ENCODE measurements around the gene VWA3A.
"Not testable (repeated sequence)": the region's sequence is repeated elsewhere in the genome, so short reads cannot be mapped to it uniquely, and the experiment has no call there.

The VWA3A gene

GRCh38 chr16:22183901-22184614 is 91.7 kb downstream of the VWA3A start:
- no peak for DNase-seq (ENCODE audit: low read depth, low spot score)

GRCh38 chr16:22184615-22184968 is 92.3 kb downstream of the VWA3A start:
- no peak for DNase-seq (ENCODE audit: low read depth, low spot score)

DNA sequence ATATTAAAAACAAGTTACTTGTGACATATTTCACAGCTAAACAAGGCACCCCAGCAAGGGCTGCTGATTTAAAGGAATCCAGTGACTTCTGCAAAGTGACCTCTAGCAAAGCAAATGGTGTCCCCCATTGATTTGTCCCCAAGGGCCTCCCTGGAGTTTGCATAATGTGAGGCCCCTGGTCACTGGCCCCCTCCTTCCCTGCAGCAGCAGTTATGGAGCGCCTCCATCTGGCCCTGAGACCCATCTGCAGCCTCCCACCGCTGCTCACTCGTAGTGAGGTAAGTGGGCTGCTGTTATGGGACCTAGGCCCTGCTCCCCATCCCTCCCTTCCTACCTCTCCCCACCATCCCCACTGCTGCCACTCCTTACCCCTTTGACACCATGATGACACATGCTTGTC is 94.2 kb downstream of the VWA3A start:
- DNase-seq (ENCODE audit: low read depth, low spot score): no peak

GRCh38 chr16:22188267-22188594 is 95.9 kb downstream of the VWA3A start:
- no peak for DNase-seq (ENCODE audit: low read depth, low spot score)

DNA sequence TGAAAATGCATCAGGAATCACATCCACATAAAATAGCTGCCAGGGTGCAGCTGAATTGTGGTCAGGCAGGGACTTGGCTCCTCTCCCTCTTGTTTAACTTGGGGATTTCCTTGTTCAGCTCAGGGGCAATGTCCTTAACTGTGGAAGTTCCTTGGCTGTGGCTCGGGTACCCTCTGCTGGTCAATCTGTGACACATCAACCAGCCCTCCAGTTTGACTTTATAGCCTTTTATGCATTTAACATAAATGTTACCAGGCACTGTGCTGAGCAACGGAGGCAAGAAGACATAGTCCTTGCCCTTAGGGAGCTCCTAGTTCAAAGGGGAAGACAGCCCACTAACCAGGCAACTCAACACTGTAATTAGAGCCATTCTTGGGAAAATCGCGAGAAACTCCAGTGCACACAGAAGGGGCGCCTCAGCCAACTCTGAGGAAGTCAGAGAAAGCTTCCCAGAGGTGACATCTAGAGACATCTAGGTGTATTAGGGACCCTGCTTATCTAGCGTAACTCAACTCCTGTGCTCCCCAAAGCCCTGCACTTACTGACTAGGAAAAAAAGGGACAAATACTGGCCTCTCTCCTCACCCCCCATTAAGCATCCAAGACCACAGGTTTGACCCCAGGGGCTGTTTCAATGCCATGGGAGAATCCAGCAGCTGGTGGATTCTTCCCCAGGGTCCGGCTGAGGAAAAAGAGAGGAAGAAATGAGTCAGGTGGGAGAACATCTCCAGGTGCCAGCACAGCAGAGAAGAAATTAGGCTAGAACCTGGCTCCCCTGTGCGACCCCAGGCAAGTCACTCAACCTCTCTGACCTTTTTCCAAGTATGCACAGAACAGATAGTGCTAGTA is 96.5 kb downstream of the VWA3A start:
- no peak for DNase-seq (ENCODE audit: low read depth, low spot score)

GRCh38 chr16:22189473-22190080 is 97.2 kb downstream of the VWA3A start:
- DNase-seq (ENCODE audit: low read depth, low spot score): no peak

- DNase-seq (ENCODE audit: low read depth, low spot score): no peak
Measured at GRCh38 chr16:22190081-22190775, 97.9 kb downstream of the VWA3A start.

DNA sequence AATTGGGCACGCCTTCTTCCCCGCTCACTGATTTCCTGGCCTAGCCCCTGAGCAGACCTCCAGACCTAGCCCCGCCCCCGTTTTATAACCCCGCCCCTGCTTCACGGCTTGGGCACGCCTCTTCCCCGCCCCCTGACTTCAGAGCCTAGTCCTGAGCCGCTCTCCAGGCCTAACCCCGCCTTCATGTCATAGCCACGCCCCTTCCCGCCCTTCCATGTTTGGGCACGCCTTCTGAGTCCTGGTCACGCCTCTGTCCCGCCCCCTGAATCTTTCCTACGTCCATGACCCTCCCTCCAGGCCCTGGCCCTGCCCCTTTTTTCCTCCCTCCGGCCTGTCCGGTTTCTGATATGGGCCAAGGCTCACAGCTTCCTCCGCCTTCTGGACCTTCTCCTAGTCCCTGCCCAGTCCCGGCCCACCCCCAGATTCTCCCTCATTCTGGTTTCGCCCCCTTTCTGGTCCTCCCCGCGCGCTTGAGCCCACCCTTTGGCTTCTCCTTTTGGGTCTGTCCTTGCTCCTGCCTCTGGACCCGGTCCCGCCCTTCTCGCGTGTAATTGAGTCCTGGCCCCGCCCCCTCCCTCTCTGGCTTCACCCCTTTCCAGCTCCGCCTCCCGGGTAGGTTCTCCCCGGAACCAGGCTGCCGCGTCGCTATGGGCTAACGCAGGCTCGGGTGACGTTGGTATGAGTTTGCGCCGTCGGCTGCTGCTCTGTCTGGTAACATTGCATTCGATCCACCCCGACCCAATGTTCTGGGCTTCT is 98.6 kb downstream of the VWA3A start:
- no peak for DNase-seq (ENCODE audit: low read depth, low spot score)

- DNase-seq (ENCODE audit: low read depth, low spot score): no peak
Measured at GRCh38 chr16:22191532-22192260, 99.4 kb downstream of the VWA3A start.

- no peak for DNase-seq (ENCODE audit: low read depth, low spot score)
Measured at GRCh38 chr16:22192261-22193062, 100.1 kb downstream of the VWA3A start.

GRCh38 chr16:22193063-22193411 is 100.7 kb downstream of the VWA3A start:
- no peak for DNase-seq (ENCODE audit: low read depth, low spot score)

GRCh38 chr16:22194707-22195444 is 102.5 kb downstream of the VWA3A start:
- no peak for DNase-seq (ENCODE audit: low read depth, low spot score)

GRCh38 chr16:22195445-22195694 is 103.0 kb downstream of the VWA3A start:
- DNase-seq (ENCODE audit: low read depth, low spot score): no peak

- DNase-seq (ENCODE audit: low read depth, low spot score): no peak
Measured at GRCh38 chr16:22195695-22196558, 103.6 kb downstream of the VWA3A start.

DNA sequence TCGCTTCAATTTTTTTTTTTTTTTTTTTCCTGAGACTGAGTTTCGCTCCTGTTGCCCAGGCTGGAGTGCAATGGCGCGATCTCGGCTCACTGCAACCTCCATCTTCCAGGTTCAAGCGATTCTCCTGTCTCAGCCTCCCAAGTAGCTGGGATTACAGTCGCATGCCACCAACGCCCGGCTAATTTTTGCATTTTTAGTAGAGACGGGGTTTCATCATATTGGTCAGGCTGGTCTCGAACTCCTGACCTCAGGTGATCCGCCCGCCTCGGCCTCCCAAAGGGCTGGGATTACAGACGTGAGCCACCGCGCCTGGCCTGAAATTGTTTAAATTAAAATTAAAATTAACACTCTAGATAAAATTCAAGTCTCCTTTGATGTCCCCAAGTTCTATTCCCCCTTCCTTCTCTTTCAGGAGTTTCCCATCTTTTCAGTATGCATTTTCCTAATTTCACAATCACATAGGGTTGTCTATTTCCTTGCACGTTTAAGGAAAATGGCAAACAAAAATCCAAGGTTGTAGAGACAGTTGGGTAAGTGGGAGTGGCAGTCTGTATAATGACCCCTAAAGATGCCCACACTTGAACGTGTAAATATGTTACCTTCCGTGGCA is 104.3 kb downstream of the VWA3A start:
- not testable (repeated sequence) for DNase-seq (ENCODE audit: low read depth, low spot score)

GRCh38 chr16:22198547-22199293 is 106.4 kb downstream of the VWA3A start:
- no peak for DNase-seq (ENCODE audit: low read depth, low spot score)

DNA sequence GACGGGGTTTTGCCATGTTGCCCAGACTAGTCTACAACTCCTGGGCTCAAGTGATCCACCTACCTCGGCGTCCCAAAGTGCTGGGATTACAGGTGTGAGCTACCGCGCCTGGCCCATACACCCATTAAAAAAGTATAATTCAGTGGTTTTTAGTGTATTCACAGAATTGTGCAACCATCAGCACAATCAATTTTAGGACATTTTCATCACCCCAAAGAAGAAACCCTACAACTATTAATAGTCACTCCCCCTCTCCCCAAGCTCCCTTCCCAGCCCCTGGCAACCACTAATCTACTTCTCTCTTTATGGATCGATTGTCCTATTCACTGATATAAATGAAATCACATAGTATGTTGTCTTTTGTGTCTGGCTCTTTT is 109.9 kb downstream of the VWA3A start:
- no peak for DNase-seq (ENCODE audit: low read depth, low spot score)

GRCh38 chr16:22203091-22203490 is 110.8 kb downstream of the VWA3A start:
- no peak for DNase-seq (ENCODE audit: low read depth, low spot score)

All from iPS DF 19.7 (cell line).